ENCODE results near the gene CBL.

CBL gene

GRCh38 chr11:119347242-119347641 is 141.1 kb downstream of the CBL start:
- no peak for DNase-seq (ENCODE audit: low spot score)

GRCh38 chr11:119347940-119348605 is 141.9 kb downstream of the CBL start:
- DNase-seq (ENCODE audit: low spot score), result no peak

DNA sequence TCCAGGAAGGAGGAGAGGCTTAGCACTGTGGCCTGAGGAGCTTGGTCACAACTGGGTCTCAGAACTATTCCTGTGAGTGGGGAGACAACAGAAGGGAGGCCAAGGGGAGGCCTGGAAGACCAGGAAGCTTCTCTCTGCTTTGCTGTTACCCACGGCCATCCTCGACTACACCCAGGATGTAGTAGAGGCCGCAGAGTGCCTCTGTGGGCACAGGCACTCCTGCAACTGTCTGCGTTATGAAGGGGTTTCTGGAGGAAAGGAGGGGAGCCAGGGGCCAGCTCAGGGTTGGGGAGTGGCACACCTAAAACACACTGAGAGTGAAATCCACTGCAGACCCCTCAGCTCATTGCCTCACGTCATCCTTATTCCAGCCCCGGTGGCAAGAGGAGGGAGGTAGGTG is 144.2 kb downstream of the CBL start:
- no peak for DNase-seq (ENCODE audit: low spot score)

- no peak for DNase-seq (ENCODE audit: low spot score)
Observed at GRCh38 chr11:119351232-119351631, 145.1 kb downstream of the CBL start.

DNA sequence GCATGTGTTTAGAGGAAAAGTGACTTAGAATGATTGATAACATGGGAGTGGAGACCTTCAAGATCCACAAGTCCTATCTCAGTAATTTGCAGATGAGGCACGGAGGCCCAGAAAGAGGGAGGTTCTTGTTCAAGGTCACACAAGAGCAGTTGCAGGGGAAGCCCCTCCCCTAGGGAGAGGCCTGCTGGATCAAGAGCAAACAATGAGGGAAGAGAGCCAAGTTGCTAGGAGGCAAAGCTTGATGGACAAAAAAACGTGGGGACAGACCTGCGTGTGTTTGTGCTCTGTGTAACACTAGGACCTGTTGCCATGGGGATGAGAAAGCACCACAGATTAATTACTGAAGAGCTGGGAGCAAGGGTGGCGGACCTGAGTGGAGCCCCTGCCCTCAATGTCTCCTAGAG is 146.7 kb downstream of the CBL start:
- no peak for DNase-seq (ENCODE audit: low spot score)

- DNase-seq (ENCODE audit: low spot score), result no peak
Observed at GRCh38 chr11:119355091-119355843, 149.1 kb downstream of the CBL start.

GRCh38 chr11:119356349-119357031 is 150.4 kb downstream of the CBL start:
- peak; percentile 90 for DNase-seq (ENCODE audit: low spot score)

GRCh38 chr11:119357074-119357473 is 150.9 kb downstream of the CBL start:
- no peak for DNase-seq (ENCODE audit: low spot score)

Measured in left forelimb (tissue), 1 donor.